BJ (cell line): ENCODE measurements around the gene P2RY6. TPM values are rescaled to one million over a fixed set of nuclear protein-coding genes. Genes with fewer than 3 reads are reported as not detected.
A peak's percentile ranks its signal among the peaks of the same experiment; 100 is the strongest.

Experiments
- CTCF ChIA-PET: fragments of 350-600 bp; formaldehyde crosslinking; extraction: SDS; loops from one replicate; lab custom pipeline; 2021; ENCODE audit warnings: antibody characterized with exemption, inconsistent platforms; lab: Yijun Ruan, JAX
- POLR2A ChIA-PET: fragments of 300-600 bp; sonication (Branson Sonifier 250); formaldehyde crosslinking; extraction: SDS; loops from one replicate; lab custom pipeline; 2021; ENCODE audit warnings: antibody characterized with exemption; lab: Charles Lee
- DNase-seq: peaks from one replicate; pipeline ENCODE4 v3.0.0-alpha.2; 2011; ENCODE audit warnings: low read depth
- H3K27me3 ChIP-seq: 2 replicates; pipeline ENCODE4 v1.6.0; 2011; ENCODE audit warnings: low read length; ENCODE audit not compliant: control insufficient read depth, insufficient read depth
- H3K36me3 ChIP-seq: 2 replicates; pipeline ENCODE4 v1.5.1; 2011; ENCODE audit warnings: low read length; ENCODE audit not compliant: control insufficient read depth, insufficient read depth
- H3K4me3 ChIP-seq: 2 replicates; pipeline ENCODE4 v1.5.1; 2011; ENCODE audit warnings: low read depth, mild to moderate bottlenecking, control low read depth, low read length
- CTCF ChIP-seq: IDR thresholded peaks from 2 replicates; pipeline ENCODE4 v1.5.1; 2011; ENCODE audit warnings: low read depth, mild to moderate bottlenecking, control low read depth, inconsistent platforms, low read length, moderate library complexity; ENCODE audit not compliant: insufficient read depth
- polyA plus RNA-seq: library from polyadenylated mRNA; depleted of rRNA; stranded (reverse); fragments of >200 nt; gene quantifications from 2 replicates; pipeline ENCODE4 v1.2.3, GENCODE V29; 2011

P2RY6 gene
- polyA plus RNA-seq, 1 experiment, result 1.5 TPM

- peak overlapping the region; percentile 80 for H3K4me3 ChIP-seq
- ChIA-PET CTCF (interaction anchor here (0.8 to 11.3 kb wide), 5 partner anchors 14 to 40 kb away, joined by 4 to 259 read pairs (median 53); no protein-coding TSS in a partner anchor), POLR2A (interaction anchor here (1.2 kb wide), 1 partner anchor 27 kb away, joined by 9 read pairs; no protein-coding TSS in a partner anchor)
- H3K36me3 ChIP-seq, result peaks cover 20% of the 10 kb centered on the region
- TF ChIP-seq CTCF, result no peak
- no peaks in the 10 kb centered on the region for H3K27me3 ChIP-seq
- DNase-seq, result no peak
Measured at GRCh38 chr11:73310661-73311393, 38.7 kb downstream of the P2RY6 start.

GRCh38 chr11:73311394-73311869 is 39.3 kb downstream of the P2RY6 start:
- POLR2A ChIA-PET, result no interaction called here
- CTCF ChIA-PET, result interaction anchor here (0.8 to 11.3 kb wide), 2 partner anchors 26 to 39 kb away, joined by 4 to 259 read pairs; no protein-coding TSS in a partner anchor

GRCh38 chr11:73312036-73312435 is 39.9 kb downstream of the P2RY6 start:
- H3K36me3 ChIP-seq, result peaks cover 20% of the 10 kb centered on the region
- ChIA-PET POLR2A (no interaction called here), CTCF (interaction anchor here (2.7 to 11.3 kb wide), 2 partner anchors 26 to 40 kb away, joined by 17 to 259 read pairs; no protein-coding TSS in a partner anchor)
- no peaks in the 10 kb centered on the region for H3K27me3 ChIP-seq
- no peak for TF ChIP-seq CTCF
- H3K4me3 ChIP-seq, result peak overlapping the region; percentile 80
- DNase-seq, result no peak

More at GRCh38 chr11:73311394-73311869, 39.3 kb downstream of the P2RY6 start:
- peaks cover 20% of the 10 kb centered on the region for H3K36me3 ChIP-seq
- no peak for TF ChIP-seq CTCF
- peak overlapping the region; percentile 80 for H3K4me3 ChIP-seq
- DNase-seq, result no peak
- no peaks in the 10 kb centered on the region for H3K27me3 ChIP-seq

- ChIA-PET CTCF (interaction anchor here (1.1 to 11.3 kb wide), 5 partner anchors 11 to 39 kb away, joined by 3 to 259 read pairs (median 13); no protein-coding TSS in a partner anchor), POLR2A (interaction anchor here (0.5 to 1.3 kb wide), 3 partner anchors 11 to 1089 kb away, joined by 3 to 6 read pairs (median 3); no protein-coding TSS in a partner anchor)
- Histone ChIP-seq H3K36me3 (peaks cover 20% of the 10 kb centered on the region), H3K27me3 (no peaks in the 10 kb centered on the region), H3K4me3 (peak overlapping the region; percentile 80)
- TF ChIP-seq CTCF, result no peak
- DNase-seq, result no peak
Measured at GRCh38 chr11:73312851-73313327, 40.8 kb downstream of the P2RY6 start.

GRCh38 chr11:73313652-73314051 is 41.5 kb downstream of the P2RY6 start:
- TF ChIP-seq CTCF, result no peak
- Histone ChIP-seq H3K4me3 (peak overlapping the region; percentile 80), H3K27me3 (no peaks in the 10 kb centered on the region), H3K36me3 (peaks cover 21% of the 10 kb centered on the region)
- DNase-seq, result no peak
- POLR2A ChIA-PET, result interaction anchor here (1.3 kb wide), 1 partner anchor 10 kb away, joined by 6 read pairs; no protein-coding TSS in a partner anchor
- CTCF ChIA-PET, result interaction anchor here (1.1 to 11.3 kb wide), 6 partner anchors 11 to 80 kb away, joined by 3 to 259 read pairs (median 8); no protein-coding TSS in a partner anchor
